Measurements from ENCODE around the gene PBX2.

GRCh38 chr6:32158052-32158451, 31.9 kb downstream of the PBX2 start:
- TF ChIP-seq CTCF (conservative IDR thresholded peaks at IDR 0.05; ENCODE audit: low read depth, low read length), result no peak
- no peak for TF ChIP-seq EZH2 (IDR thresholded peaks at IDR 0.05; ENCODE audit: borderline replicate concordance, low read depth, low read length, poor library complexity, severe bottlenecking)

Data from A673 (cell line).